ENCODE measurements around the gene TPP2.

Gene TPP2

GRCh38 chr13:102726430-102726829 lies 129.6 kb downstream of the TPP2 start:
- Histone ChIP-seq H3K27ac (ENCODE audit: low read depth, low read length) (no peak overlapping the region), H3K79me2 (ENCODE audit: control insufficient read depth, low read length) (no peaks in the 10 kb centered on the region), H3K9me3 (ENCODE audit: control insufficient read depth, insufficient read depth, low read length) (no peaks in the 10 kb centered on the region), H3K9me2 (replicated peaks; ENCODE audit: control insufficient read depth, low read length) (no peaks in the 10 kb centered on the region), H3K27me3 (ENCODE audit: control insufficient read depth, low read length) (peaks cover 8% of the 10 kb centered on the region; the same call in 1 of the 2 replicates), H3K4me2 (ENCODE audit: low read length) (no peak overlapping the region), H3K36me3 (ENCODE audit: control insufficient read depth, low read length) (no peaks in the 10 kb centered on the region), H4K20me1 (ENCODE audit: control insufficient read depth, insufficient read depth, low read depth, low read length) (no peaks in the 10 kb centered on the region), H3F3A (ENCODE audit: control insufficient read depth, insufficient read depth) (no peaks in the 10 kb centered on the region), H3K4me3 (ENCODE audit: low read length) (no peak overlapping the region), H3K4me1 (ENCODE audit: control insufficient read depth, low read length) (no peaks in the 10 kb centered on the region)
- TF ChIP-seq CTCF (IDR thresholded peaks at IDR 0.05; ENCODE audit: low read depth, low read length, poor library complexity, severe bottlenecking) (peak; percentile 8), EZH2phosphoT487 (IDR thresholded peaks at IDR 0.05; ENCODE audit: borderline replicate concordance, low read length) (no peak)

Measured in DOHH2 (cell line).